ENCODE data around the gene EFHC1. TPM values are rescaled to one million over a fixed set of nuclear protein-coding genes. Genes with fewer than 3 reads are reported as not detected.

Gene EFHC1
- total RNA-seq, 1 experiment from 2014 or later = 12.4 TPM

GRCh38 chr6:52403086-52403485 lies 17.1 kb upstream of the EFHC1 start (continued):
- no peak for TF ChIP-seq ATF3 (IDR thresholded peaks at IDR 0.05)

GRCh38 chr6:52403627-52404026 lies 16.5 kb upstream of the EFHC1 start:
- H2AFZ ChIP-seq (ENCODE audit: low read depth, low read length, poor library complexity, severe bottlenecking) = no peak overlapping the region
- no peaks in the 10 kb centered on the region for H3K9me2 ChIP-seq (ENCODE audit: insufficient read depth)
- no peak overlapping the region for H3K4me3 ChIP-seq (replicated peaks in 1 of 2; ENCODE audit: low read depth in 1 of 2, low read length in 2 of 2)
- no peaks in the 10 kb centered on the region for H3K36me3 ChIP-seq (ENCODE audit: control insufficient read depth in 1 of 2, insufficient read depth in 2 of 2, low read length in 2 of 2)
- ATAC-seq (no peak), DNase-seq (ENCODE audit: low read depth, low spot score) (no peak)
- RAD21 ChIA-PET (ENCODE audit: low non-redundant PET in 1 of 2, low total read pairs in 2 of 2, uncharacterized antibody in 2 of 2, unreplicated experiment in 2 of 2) = no interaction called here
- H3K79me2 ChIP-seq (ENCODE audit: insufficient read depth, low read length) = no peaks in the 10 kb centered on the region
- H3K9ac ChIP-seq (ENCODE audit: low read length) = no peak overlapping the region
- CTCF ChIA-PET = no interaction called here
- intact Hi-C loops (cut with micrococcal nuclease) = no loop called here
- H3K27ac ChIP-seq (ENCODE audit: low read depth, low read length) = no peak overlapping the region
- H3K4me2 ChIP-seq (ENCODE audit: low read length) = no peak overlapping the region
- no peaks in the 10 kb centered on the region for H3K9me3 ChIP-seq (ENCODE audit: control insufficient read depth in 1 of 2, insufficient read depth in 1 of 2, low read depth in 1 of 2, low read length in 2 of 2)
- no peaks in the 10 kb centered on the region for H3K27me3 ChIP-seq (ENCODE audit: insufficient read depth, low read length)
- BruUV-seq (replicated peaks) = no TSS peak
- TF ChIP-seq CEBPB (IDR thresholded peaks at IDR 0.05; ENCODE audit: low read depth) (no peak), TCF7L2 (IDR thresholded peaks at IDR 0.05; ENCODE audit: borderline replicate concordance, extremely low read depth, insufficient read depth, insufficient read length) (no peak)
- POLR2A ChIA-PET = no interaction called here
- H4K20me1 ChIP-seq (ENCODE audit: insufficient read depth) = no peaks in the 10 kb centered on the region
- peaks cover 0 to 14% of the 10 kb centered on the region in 2 experiments; a peak in 2 of 4 replicates for H3K4me1 ChIP-seq (ENCODE audit: control insufficient read depth in 1 of 2, insufficient read depth in 2 of 2, low read length in 2 of 2)

- ChIA-PET CTCF (interaction anchor here (0.6 to 0.8 kb wide), 2 partner anchors 241 to 675 kb away, joined by 3 to 4 read pairs; no protein-coding TSS in a partner anchor), RAD21 (ENCODE audit: low non-redundant PET in 1 of 2, low total read pairs in 2 of 2, uncharacterized antibody in 2 of 2, unreplicated experiment in 2 of 2) (no interaction called here), POLR2A (no interaction called here)
- no peak overlapping the region for H3K4me3 ChIP-seq (replicated peaks in 1 of 2; ENCODE audit: low read depth in 1 of 2, low read length in 2 of 2)
- no TSS peak for BruUV-seq (replicated peaks)
- no peaks in the 10 kb centered on the region for H3K36me3 ChIP-seq (ENCODE audit: control insufficient read depth in 1 of 2, insufficient read depth in 2 of 2, low read length in 2 of 2)
- H3K9me3 ChIP-seq (ENCODE audit: control insufficient read depth in 1 of 2, insufficient read depth in 1 of 2, low read depth in 1 of 2, low read length in 2 of 2) = no peaks in the 10 kb centered on the region
- intact Hi-C loops (cut with micrococcal nuclease) = loop anchor here (5.0 kb wide), 1 partner anchor 1077 kb away; no protein-coding TSS in a partner anchor
- H3K27ac ChIP-seq (ENCODE audit: low read depth, low read length) = no peak overlapping the region
- no peak overlapping the region for H2AFZ ChIP-seq (ENCODE audit: low read depth, low read length, poor library complexity, severe bottlenecking)
- no peaks in the 10 kb centered on the region for H3K79me2 ChIP-seq (ENCODE audit: insufficient read depth, low read length)
- no peaks in the 10 kb centered on the region for H4K20me1 ChIP-seq (ENCODE audit: insufficient read depth)
- ATAC-seq (no peak), DNase-seq (ENCODE audit: low read depth, low spot score) (no peak)
- H3K4me1 ChIP-seq (ENCODE audit: control insufficient read depth in 1 of 2, insufficient read depth in 2 of 2, low read length in 2 of 2) = peaks cover 0 to 5% of the 10 kb centered on the region in 2 experiments; a peak in 1 of 4 replicates
- H3K4me2 ChIP-seq (ENCODE audit: low read length) = no peak overlapping the region
- H3K27me3 ChIP-seq (ENCODE audit: insufficient read depth, low read length) = no peaks in the 10 kb centered on the region
- H3K9me2 ChIP-seq (ENCODE audit: insufficient read depth) = no peaks in the 10 kb centered on the region
- no peak overlapping the region for H3K9ac ChIP-seq (ENCODE audit: low read length)
- TF ChIP-seq POLR2AphosphoS5 (IDR thresholded peaks at IDR 0.05; ENCODE audit: low read depth, low read length) = no peak
- TF ChIP-seq SIN3A (IDR thresholded peaks at IDR 0.05; ENCODE audit: low read depth) = no peak
- TF ChIP-seq MAX (IDR thresholded peaks at IDR 0.05) = no peak
- TF ChIP-seq EGR1 (IDR thresholded peaks at IDR 0.05; ENCODE audit: low read depth) = no peak
- no peak for TF ChIP-seq ATF3 (IDR thresholded peaks at IDR 0.05)
- no peak for TF ChIP-seq SRF (IDR thresholded peaks at IDR 0.05; ENCODE audit: low read depth)
- TF ChIP-seq FOSL1 (IDR thresholded peaks at IDR 0.05; ENCODE audit: low read depth) = no peak
- no peak for TF ChIP-seq TCF7L2 (IDR thresholded peaks at IDR 0.05; ENCODE audit: borderline replicate concordance, extremely low read depth, insufficient read depth, insufficient read length)
- TF ChIP-seq CEBPB (IDR thresholded peaks at IDR 0.05; ENCODE audit: low read depth) = no peak
- no peak for TF ChIP-seq ELF1 (IDR thresholded peaks at IDR 0.05; ENCODE audit: borderline replicate concordance, low read depth)
- TF ChIP-seq ZFX (IDR thresholded peaks at IDR 0.05) = no peak
- TF ChIP-seq JUND (IDR thresholded peaks at IDR 0.05) = no peak
- TF ChIP-seq EZH2phosphoT487 (IDR thresholded peaks at IDR 0.05; ENCODE audit: borderline replicate concordance) = no peak
- no peak for TF ChIP-seq POLR2A (IDR thresholded peaks at IDR 0.05; ENCODE audit: borderline replicate concordance, extremely low read depth, insufficient read depth, insufficient read length)
- TF ChIP-seq CTCF (IDR thresholded peaks at IDR 0.05 in 2 of 3, conservative IDR thresholded peaks at IDR 0.05 in 1 of 3; ENCODE audit: borderline replicate concordance in 1 of 3, insufficient read depth in 1 of 3, low read depth in 2 of 3, low read length in 2 of 3) = no peak
- TF ChIP-seq CBX3 (IDR thresholded peaks at IDR 0.05; ENCODE audit: low read depth) = no peak
These were observed 14.9 kb upstream of the EFHC1 start for GRCh38 chr6:52405243-52405642.

Data from HCT116 (cell line).